ENCODE data around the gene NELFB. TPM values are rescaled to one million over a fixed set of nuclear protein-coding genes. Genes with fewer than 3 reads are reported as not detected.

The NELFB gene
- 64.6 and 66.9 TPM in 2 replicates for total RNA-seq

GRCh38 chr9:137254624-137255447, at the start of gene NELFB:
TSS of gene NELFB (plus strand) at chr9:137255327.
- intact Hi-C loops (cut with micrococcal nuclease) = loop anchor here (1.0 kb wide), 6 partner anchors 14 to 169 kb away; partner anchors contain the start of genes ANAPC2, MAN1B1, NDOR1 and SSNA1

GRCh38 chr9:137206602-137207001, 48.5 kb upstream of the NELFB start:
- intact Hi-C loops (cut with micrococcal nuclease) = loop anchor here (1.0 kb wide), 1 partner anchor 35 kb away; the partner anchor contains the start of gene TUBB4B

- intact Hi-C loops (cut with micrococcal nuclease) = no loop called here
Measured at GRCh38 chr9:137211532-137211931, 43.6 kb upstream of the NELFB start.

GRCh38 chr9:137212520-137212919, 42.6 kb upstream of the NELFB start:
- intact Hi-C loops (cut with micrococcal nuclease) = no loop called here

GRCh38 chr9:137213160-137214060, 41.7 kb upstream of the NELFB start:
- intact Hi-C loops (cut with micrococcal nuclease) = no loop called here

- intact Hi-C loops (cut with micrococcal nuclease) = no loop called here
Measured at GRCh38 chr9:137214620-137215019, 40.5 kb upstream of the NELFB start.

GRCh38 chr9:137215196-137215986, 39.7 kb upstream of the NELFB start:
- intact Hi-C loops (cut with micrococcal nuclease) = no loop called here

GRCh38 chr9:137216188-137216965, 38.8 kb upstream of the NELFB start:
- intact Hi-C loops (cut with micrococcal nuclease) = no loop called here

GRCh38 chr9:137217276-137218211, 37.6 kb upstream of the NELFB start:
- intact Hi-C loops (cut with micrococcal nuclease) = no loop called here

GRCh38 chr9:137218212-137218753, 36.8 kb upstream of the NELFB start:
- intact Hi-C loops (cut with micrococcal nuclease) = no loop called here

GRCh38 chr9:137218754-137219271, 36.3 kb upstream of the NELFB start:
- intact Hi-C loops (cut with micrococcal nuclease) = no loop called here

- intact Hi-C loops (cut with micrococcal nuclease) = loop anchor here (10.0 kb wide), 2 partner anchors 335 to 675 kb away; partner anchors contain the start of genes NOTCH1 and TRAF2
Measured at GRCh38 chr9:137219757-137220316, 35.3 kb upstream of the NELFB start.

GRCh38 chr9:137220317-137221094, 34.6 kb upstream of the NELFB start:
- intact Hi-C loops (cut with micrococcal nuclease) = loop anchor here (10.0 kb wide), 2 partner anchors 336 to 676 kb away; partner anchors contain the start of genes NOTCH1 and TRAF2

GRCh38 chr9:137221095-137221505, 34.0 kb upstream of the NELFB start:
- intact Hi-C loops (cut with micrococcal nuclease) = loop anchor here (10.0 kb wide), 2 partner anchors 336 to 676 kb away; partner anchors contain the start of genes NOTCH1 and TRAF2

GRCh38 chr9:137221506-137222111, 33.5 kb upstream of the NELFB start:
- intact Hi-C loops (cut with micrococcal nuclease) = loop anchor here (10.0 kb wide), 2 partner anchors 337 to 677 kb away; partner anchors contain the start of genes NOTCH1 and TRAF2
